H9 (cell line): ENCODE results near the gene MINDY4. TPM values are rescaled to one million over a fixed set of nuclear protein-coding genes. Genes with fewer than 3 reads are reported as not detected.

Experiments used
- DNase-seq: peaks from one replicate; pipeline ENCODE4 v3.0.0-alpha.2; 2017
- H2AFZ ChIP-seq: one replicate; pipeline ENCODE4 v1.6.1; 2013; ENCODE audit warnings: mild to moderate bottlenecking, low read length, control low read depth, moderate library complexity
- H2AK5ac ChIP-seq: 2 replicates; pipeline ENCODE4 v1.6.1; 2013; ENCODE audit warnings: low read length, control low read depth, mixed read lengths; ENCODE audit not compliant: insufficient read length
- H2BK120ac ChIP-seq: one replicate; pipeline ENCODE4 v1.6.1; 2013; ENCODE audit warnings: low read depth, mild to moderate bottlenecking, low read length, control low read depth, inconsistent platforms; ENCODE audit not compliant: poor library complexity, severe bottlenecking
- H2BK12ac ChIP-seq: 2 replicates; pipeline ENCODE4 v1.6.1; 2013; ENCODE audit warnings: low read length, control low read depth, mixed read lengths, low read depth; ENCODE audit not compliant: insufficient read length
- H2BK15ac ChIP-seq: 2 replicates; pipeline ENCODE4 v1.6.1; 2013; ENCODE audit warnings: low read depth, low read length, control low read depth
- H2BK20ac ChIP-seq: one replicate; pipeline ENCODE4 v1.6.1; 2013; ENCODE audit warnings: low read depth, mild to moderate bottlenecking, low read length, control low read depth, inconsistent platforms; ENCODE audit not compliant: poor library complexity, severe bottlenecking
- H2BK5ac ChIP-seq: 2 replicates; pipeline ENCODE4 v1.6.1; 2013; ENCODE audit warnings: low read length, control low read depth, mixed read lengths; ENCODE audit not compliant: insufficient read length
- H3K14ac ChIP-seq: 2 replicates; pipeline ENCODE4 v1.6.1; 2013; ENCODE audit warnings: low read length, control low read depth; ENCODE audit not compliant: insufficient read depth
- H3K18ac ChIP-seq: 2 replicates; pipeline ENCODE4 v1.6.1; 2013; ENCODE audit warnings: low read depth, mild to moderate bottlenecking, mixed read lengths, low read length, control low read depth; ENCODE audit not compliant: insufficient read length
- H3K23ac ChIP-seq: 2 replicates; pipeline ENCODE4 v1.6.1; 2013; ENCODE audit warnings: low read length, control low read depth, mixed read lengths, low read depth; ENCODE audit not compliant: insufficient read length
- H3K23me2 ChIP-seq: 2 replicates; pipeline ENCODE4 v1.6.1; 2013; ENCODE audit warnings: low read depth, mild to moderate bottlenecking, mixed read lengths, low read length, control low read depth; ENCODE audit not compliant: insufficient read length, poor library complexity, severe bottlenecking
- H3K27ac ChIP-seq: 2 replicates; pipeline ENCODE4 v1.5.1; 2013; ENCODE audit warnings: low read length, control low read depth, mixed read lengths, low read depth; ENCODE audit not compliant: insufficient read length
- H3K27me3 ChIP-seq: 2 replicates; pipeline ENCODE4 v1.6.1; 2013; ENCODE audit warnings: low read length, control low read depth, inconsistent platforms; ENCODE audit not compliant: insufficient read depth
- H3K4ac ChIP-seq: 2 replicates; pipeline ENCODE4 v1.6.1; 2013; ENCODE audit warnings: low read depth, mild to moderate bottlenecking, control low read depth, inconsistent platforms, low read length, moderate library complexity
- H3K4me1 ChIP-seq: 2 replicates; pipeline ENCODE4 v1.6.1; 2013; ENCODE audit warnings: low read length, control low read depth, inconsistent platforms; ENCODE audit not compliant: insufficient read depth
- H3K4me2 ChIP-seq: 2 replicates; pipeline ENCODE4 v1.6.1; 2013; ENCODE audit warnings: low read length, control low read depth, mixed read lengths; ENCODE audit not compliant: insufficient read length, insufficient read depth
- H3K56ac ChIP-seq: 2 replicates; pipeline ENCODE4 v1.6.1; 2013; ENCODE audit warnings: low read depth, mild to moderate bottlenecking, mixed read lengths, low read length, control low read depth; ENCODE audit not compliant: insufficient read length
- H3K79me1 ChIP-seq: 2 replicates; pipeline ENCODE4 v1.6.1; 2013; ENCODE audit warnings: low read depth, mild to moderate bottlenecking, moderate library complexity, low read length, control low read depth, inconsistent platforms; ENCODE audit not compliant: insufficient read depth, poor library complexity, severe bottlenecking
- H3K79me2 ChIP-seq: 2 replicates; pipeline ENCODE4 v1.6.1; 2013; ENCODE audit warnings: low read length, control low read depth, inconsistent platforms; ENCODE audit not compliant: insufficient read depth
- H3K9ac ChIP-seq: 2 replicates; pipeline ENCODE4 v1.6.1; 2013; ENCODE audit warnings: low read length, control low read depth, mixed read lengths; ENCODE audit not compliant: insufficient read length; ENCODE audit errors: extremely low read depth
- H3K9me3 ChIP-seq: one replicate; pipeline ENCODE4 v1.6.1; 2013; ENCODE audit warnings: low read depth, low read length, inconsistent platforms; ENCODE audit not compliant: control insufficient read depth
- H3T11ph ChIP-seq: one replicate; pipeline ENCODE4 v1.6.1; 2013; ENCODE audit warnings: mild to moderate bottlenecking, low read length, control low read depth, inconsistent platforms
- H4K20me1 ChIP-seq: one replicate; pipeline ENCODE4 v1.6.1; 2013; ENCODE audit not compliant: control insufficient read depth, insufficient read length, insufficient read depth
- H4K5ac ChIP-seq: 2 replicates; pipeline ENCODE4 v1.6.1; 2013; ENCODE audit warnings: low read depth, mild to moderate bottlenecking, mixed read lengths, low read length, control low read depth; ENCODE audit not compliant: insufficient read length
- H4K8ac ChIP-seq: replicated peaks from 2 replicates; pipeline ENCODE4 v1.6.1; 2013; ENCODE audit warnings: low read length, control low read depth, mixed read lengths, low read depth; ENCODE audit not compliant: insufficient read length
- H4K91ac ChIP-seq: 2 replicates; pipeline ENCODE4 v1.6.1; 2013; ENCODE audit warnings: low read depth, mild to moderate bottlenecking, moderate library complexity, mixed read lengths, low read length, control low read depth; ENCODE audit not compliant: insufficient read length
- H3K27ac Mint-ChIP-seq, 3 experiments: 2 replicates in 2 of 3; 3 replicates in 1 of 3; pipeline ENCODE4 v1.8.0; 2020 to 2021; ENCODE audit warnings: mixed read lengths in 3 of 3, mild to moderate bottlenecking in 1 of 3, moderate library complexity in 1 of 3
- H3K27me3 Mint-ChIP-seq: 2 replicates; pipeline ENCODE4 v1.8.0; 2021; ENCODE audit warnings: low read depth, mild to moderate bottlenecking, moderate library complexity, mixed read lengths
- H3K36me3 Mint-ChIP-seq, 3 experiments: 2 replicates in 2 of 3; 3 replicates in 1 of 3; pipeline ENCODE4 v1.8.0; 2020 to 2021; ENCODE audit warnings: low read depth in 3 of 3, mixed read lengths in 3 of 3; ENCODE audit not compliant: insufficient read depth in 1 of 3
- H3K4me1 Mint-ChIP-seq, 2 experiments: 2 replicates each; pipeline ENCODE4 v1.8.0; 2020; ENCODE audit warnings: mixed read lengths in 2 of 2
- H3K4me3 Mint-ChIP-seq, 2 experiments: 2 replicates in 1 of 2; 3 replicates in 1 of 2; pipeline ENCODE4 v1.8.0; 2020 to 2021; ENCODE audit warnings: mild to moderate bottlenecking in 2 of 2, mixed read lengths in 2 of 2, moderate library complexity in 1 of 2
- H3K9me3 Mint-ChIP-seq, 2 experiments: 2 replicates in 1 of 2; 3 replicates in 1 of 2; pipeline ENCODE4 v1.8.0; 2020; ENCODE audit warnings: mild to moderate bottlenecking in 2 of 2, mixed read lengths in 2 of 2, moderate library complexity in 1 of 2
- WGBS: extraction: QIAGEN DNeasy Blood & Tissue Kit; methylation state at CpG from one replicate; pipeline ENCODE4 v1.1.7; 2013; ENCODE audit warnings: missing lambda C conversion rate, low lambda C conversion rate, mixed read lengths; ENCODE audit not compliant: insufficient read length; ENCODE audit errors: extremely low coverage; 5-methylcytosine and 5-hydroxymethylcytosine counted together
- total RNA-seq: library from RNA; stranded (reverse); gene quantifications from 2 replicates; pipeline ENCODE4 v1.2.1, GENCODE V29; 2021
- TF ChIP-seq, protein P1 (sequence below): fragments of 200-600 bp; sonication (generic); conservative IDR thresholded peaks from 3 replicates; pipeline ENCODE4 v1.8.0; 2021; ENCODE audit warnings: antibody characterized with exemption, mild to moderate bottlenecking

The MINDY4 gene
- total RNA-seq, 1 experiment from 2014 or later, result 3.1 TPM

DNA sequence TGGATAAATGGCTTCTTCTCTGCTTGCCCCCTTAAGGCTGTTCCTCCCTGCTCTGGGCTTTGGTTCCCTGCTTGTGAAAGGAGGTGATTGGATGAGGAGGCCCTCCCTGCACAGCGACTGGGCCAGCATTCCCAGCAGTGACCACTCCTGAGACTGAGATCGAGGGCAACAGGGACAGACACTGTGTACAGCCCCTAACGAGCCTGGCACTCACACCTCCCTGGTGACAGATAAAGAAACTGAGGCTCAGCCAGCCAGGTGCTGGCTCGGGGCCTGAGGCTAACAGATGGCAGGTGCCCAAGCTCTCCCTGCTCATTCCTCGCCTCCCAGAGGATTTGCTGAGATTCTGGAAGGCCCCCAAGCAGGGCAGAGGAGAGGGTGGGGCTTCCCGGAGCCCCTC, 128.4 kb downstream of the MINDY4 start:
- no peaks in the 10 kb centered on the region for H3K79me1 ChIP-seq
- TF ChIP-seq, protein P1, sequence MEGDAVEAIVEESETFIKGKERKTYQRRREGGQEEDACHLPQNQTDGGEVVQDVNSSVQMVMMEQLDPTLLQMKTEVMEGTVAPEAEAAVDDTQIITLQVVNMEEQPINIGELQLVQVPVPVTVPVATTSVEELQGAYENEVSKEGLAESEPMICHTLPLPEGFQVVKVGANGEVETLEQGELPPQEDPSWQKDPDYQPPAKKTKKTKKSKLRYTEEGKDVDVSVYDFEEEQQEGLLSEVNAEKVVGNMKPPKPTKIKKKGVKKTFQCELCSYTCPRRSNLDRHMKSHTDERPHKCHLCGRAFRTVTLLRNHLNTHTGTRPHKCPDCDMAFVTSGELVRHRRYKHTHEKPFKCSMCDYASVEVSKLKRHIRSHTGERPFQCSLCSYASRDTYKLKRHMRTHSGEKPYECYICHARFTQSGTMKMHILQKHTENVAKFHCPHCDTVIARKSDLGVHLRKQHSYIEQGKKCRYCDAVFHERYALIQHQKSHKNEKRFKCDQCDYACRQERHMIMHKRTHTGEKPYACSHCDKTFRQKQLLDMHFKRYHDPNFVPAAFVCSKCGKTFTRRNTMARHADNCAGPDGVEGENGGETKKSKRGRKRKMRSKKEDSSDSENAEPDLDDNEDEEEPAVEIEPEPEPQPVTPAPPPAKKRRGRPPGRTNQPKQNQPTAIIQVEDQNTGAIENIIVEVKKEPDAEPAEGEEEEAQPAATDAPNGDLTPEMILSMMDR, result no peak
- DNase-seq, result no peak
- no peak overlapping the region for H3K56ac ChIP-seq
- no peaks in the 10 kb centered on the region for H3K9me3 ChIP-seq
- no peak overlapping the region for H4K91ac ChIP-seq
- no peaks in the 10 kb centered on the region for H3K79me2 ChIP-seq
- H2AK5ac ChIP-seq, result no peak overlapping the region
- no CpG with 5 or more reads among the region's 6 CpGs for WGBS
- H3K14ac ChIP-seq, result no peak overlapping the region
- H2BK12ac ChIP-seq, result no peak overlapping the region
- Mint-ChIP-seq H3K27me3 (peaks cover 2% of the 10 kb centered on the region; the same call in 1 of the 2 replicates), H3K4me1 (peaks cover 4 to 17% of the 10 kb centered on the region in 2 experiments; a peak in 3 of 4 replicates), H3K4me3 (no peak overlapping the region), H3K27ac (no peak overlapping the region; a peak in 1 of 7 replicates), H3K9me3 (no peaks in the 10 kb centered on the region; a peak in 1 of 5 replicates), H3K36me3 (no peaks in the 10 kb centered on the region; a peak in 1 of 7 replicates)
- no peak overlapping the region for H4K5ac ChIP-seq
- H2BK120ac ChIP-seq, result no peak overlapping the region
- H2AFZ ChIP-seq, result no peak overlapping the region
- no peak overlapping the region for H3K4ac ChIP-seq
- no peaks in the 10 kb centered on the region for H3K23me2 ChIP-seq
- no peaks in the 10 kb centered on the region for H3K4me1 ChIP-seq
- no peak overlapping the region for H3K9ac ChIP-seq
- no peak overlapping the region for H3K4me2 ChIP-seq
- H4K8ac ChIP-seq, result no peak overlapping the region
- H3K23ac ChIP-seq, result no peak overlapping the region
- no peak overlapping the region for H2BK20ac ChIP-seq
- no peak overlapping the region for H2BK5ac ChIP-seq
- H2BK15ac ChIP-seq, result no peak overlapping the region
- H4K20me1 ChIP-seq, result no peaks in the 10 kb centered on the region
- H3K18ac ChIP-seq, result no peak overlapping the region
- H3K27me3 ChIP-seq, result no peaks in the 10 kb centered on the region
- H3K27ac ChIP-seq, result no peak overlapping the region
- H3T11ph ChIP-seq, result no peak overlapping the region
